NCI-H69 (cell line): Measurements from ENCODE around the gene SLC5A12.

Experiments used
- DNase-seq: peaks from one replicate; lab custom pipeline; 2025; lab: John Stamatoyannopoulos, UW

Gene SLC5A12

GRCh38 chr11:26719289-26719973 lies 2.4 kb downstream of the SLC5A12 start:
- peak; percentile 11 for DNase-seq

GRCh38 chr11:26717771-26718170 lies 4.1 kb downstream of the SLC5A12 start:
- DNase-seq, result no peak

- DNase-seq, result peak; percentile 92
These were observed 6.7 kb downstream of the SLC5A12 start for GRCh38 chr11:26715133-26715532.

GRCh38 chr11:26712497-26712896 lies 9.4 kb downstream of the SLC5A12 start:
- DNase-seq, result no peak

- peak; percentile 54 for DNase-seq
These were observed 11.4 kb downstream of the SLC5A12 start for GRCh38 chr11:26710489-26710888.

- no peak for DNase-seq
These were observed 13.0 kb downstream of the SLC5A12 start for GRCh38 chr11:26708736-26709456.

GRCh38 chr11:26706181-26706580 lies 15.7 kb downstream of the SLC5A12 start:
- no peak for DNase-seq

GRCh38 chr11:26704249-26704648 lies 17.6 kb downstream of the SLC5A12 start:
- no peak for DNase-seq

- no peak for DNase-seq
These were observed 18.3 kb downstream of the SLC5A12 start for GRCh38 chr11:26703411-26704191.

GRCh38 chr11:26702406-26702805 lies 19.5 kb downstream of the SLC5A12 start:
- no peak for DNase-seq

GRCh38 chr11:26700574-26701235 lies 21.2 kb downstream of the SLC5A12 start:
- peak; percentile 12 for DNase-seq

- no peak for DNase-seq
These were observed 23.6 kb downstream of the SLC5A12 start for GRCh38 chr11:26698224-26698623.

- peak; percentile 84 for DNase-seq
These were observed 25.5 kb downstream of the SLC5A12 start for GRCh38 chr11:26696330-26696729.

GRCh38 chr11:26688701-26689100 lies 33.2 kb downstream of the SLC5A12 start:
- no peak for DNase-seq

GRCh38 chr11:26687351-26687750 lies 34.5 kb downstream of the SLC5A12 start:
- DNase-seq, result no peak

- no peak for DNase-seq
These were observed 44.3 kb downstream of the SLC5A12 start for GRCh38 chr11:26677566-26677965.

- no peak for DNase-seq
These were observed 45.2 kb downstream of the SLC5A12 start for GRCh38 chr11:26676641-26677040.

- no peak for DNase-seq
These were observed 46.5 kb downstream of the SLC5A12 start for GRCh38 chr11:26675233-26675928.

- DNase-seq, result no peak
These were observed 55.9 kb downstream of the SLC5A12 start for GRCh38 chr11:26665946-26666345.

GRCh38 chr11:26665036-26665435 lies 56.8 kb downstream of the SLC5A12 start:
- no peak for DNase-seq

- DNase-seq, result no peak
These were observed 58.9 kb downstream of the SLC5A12 start for GRCh38 chr11:26662916-26663315.

GRCh38 chr11:26655287-26655686 lies 66.6 kb downstream of the SLC5A12 start:
- no peak for DNase-seq
